ENCODE measurements around the gene ACADL.
A peak's percentile ranks its signal among the peaks of the same experiment; 100 is the strongest.

ACADL gene

GRCh38 chr2:210224941-210225672, at the start of gene ACADL:
ACADL (minus strand) TSS chr2:210225447; CDS start chr2:210225263, 184 bp downstream.
- H3K4me3 ChIP-seq (ENCODE audit: low read depth, low read length), result peak within 1 kb of the TSS; percentile 67

GRCh38 chr2:210271300-210271699, 46.1 kb upstream of the ACADL start:
- no peak overlapping the region for H3K4me3 ChIP-seq (ENCODE audit: low read depth, low read length)

DNA sequence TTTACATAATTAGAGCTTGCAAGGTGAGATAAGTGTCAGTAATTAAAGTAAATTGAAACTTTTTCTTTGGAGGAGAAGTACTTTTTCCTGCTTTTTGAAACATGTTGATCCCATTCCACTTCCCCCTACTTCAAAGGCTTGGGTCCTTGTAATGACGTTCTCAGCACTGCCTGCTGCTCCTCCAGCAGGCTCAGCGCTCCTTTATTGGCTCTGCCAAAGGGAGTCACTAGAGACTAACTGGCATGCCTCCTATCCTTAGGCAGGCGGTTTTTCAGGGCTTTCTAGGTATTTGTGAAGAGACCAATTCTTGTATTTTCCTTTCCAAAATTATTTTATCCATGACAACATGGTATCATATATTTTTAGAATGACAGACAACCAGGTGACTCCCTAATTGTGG, 43.9 kb upstream of the ACADL start:
- no peak overlapping the region for H3K4me3 ChIP-seq (ENCODE audit: low read depth, low read length)

- H3K4me3 ChIP-seq (ENCODE audit: low read depth, low read length), result no peak overlapping the region
Observed at GRCh38 chr2:210268281-210268680, 43.0 kb upstream of the ACADL start.

DNA sequence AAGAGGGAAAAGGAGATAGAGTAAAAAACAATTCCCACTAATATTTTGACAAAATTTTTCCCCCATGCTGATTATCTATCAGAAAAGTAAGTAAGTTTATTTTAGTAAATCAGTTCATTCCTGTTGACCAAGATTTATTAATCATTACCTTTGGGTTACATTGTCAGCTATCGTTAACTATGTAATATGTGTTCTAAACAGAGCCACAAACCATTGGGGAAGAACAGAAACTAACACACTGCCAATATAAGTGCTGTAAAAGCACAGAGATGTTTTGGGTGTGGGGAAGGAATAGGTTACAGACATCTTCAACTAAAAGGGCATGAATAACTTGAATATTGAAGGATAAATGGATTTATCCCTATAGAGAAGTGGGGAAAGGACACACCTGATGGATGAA, 42.5 kb upstream of the ACADL start:
- no peak overlapping the region for H3K4me3 ChIP-seq (ENCODE audit: low read depth, low read length)

DNA sequence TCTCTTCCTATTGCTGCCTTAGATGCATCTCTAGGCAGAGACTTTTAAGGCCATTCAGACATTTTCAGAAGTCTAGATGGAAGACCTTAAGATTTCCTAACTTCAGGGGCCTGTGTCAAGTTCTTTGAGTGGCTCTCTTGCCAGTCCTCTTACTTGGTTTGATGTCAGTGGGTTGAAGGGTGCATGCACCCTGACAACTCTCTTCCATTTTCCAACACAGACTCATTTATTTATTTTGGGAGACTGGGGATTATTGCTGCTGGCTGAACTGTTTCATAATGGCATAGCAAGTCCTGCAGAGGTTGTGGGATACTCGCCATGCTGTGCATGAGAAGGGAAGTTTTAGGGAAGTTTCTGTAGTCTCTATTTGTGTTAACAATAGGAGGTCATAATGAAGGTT, 39.0 kb upstream of the ACADL start:
- no peak overlapping the region for H3K4me3 ChIP-seq (ENCODE audit: low read depth, low read length)

DNA sequence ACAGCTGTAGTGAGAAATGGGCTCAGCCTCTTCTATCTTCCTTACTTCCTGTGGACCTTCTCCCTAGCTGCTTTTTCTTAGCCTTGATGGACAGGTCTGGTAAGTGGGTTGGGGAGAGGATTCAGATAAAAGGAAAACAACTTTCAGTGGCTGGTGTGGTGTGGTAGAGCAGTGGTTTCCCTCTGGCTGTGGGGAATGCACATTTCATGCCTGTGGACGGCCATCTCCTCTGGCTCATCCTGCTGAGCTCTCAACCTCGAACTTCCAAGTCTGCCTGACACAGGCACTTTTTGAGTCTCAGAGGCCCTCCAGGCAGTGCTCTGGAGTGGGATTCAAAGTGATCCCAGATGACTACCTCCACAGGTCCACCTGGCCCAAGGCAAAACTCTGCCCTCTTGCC, 38.6 kb upstream of the ACADL start:
- H3K4me3 ChIP-seq (ENCODE audit: low read depth, low read length), result no peak overlapping the region

GRCh38 chr2:210262036-210262435, 36.8 kb upstream of the ACADL start:
- H3K4me3 ChIP-seq (ENCODE audit: low read depth, low read length), result no peak overlapping the region

- no peak overlapping the region for H3K4me3 ChIP-seq (ENCODE audit: low read depth, low read length)
Observed at GRCh38 chr2:210259687-210260086, 34.4 kb upstream of the ACADL start.

DNA sequence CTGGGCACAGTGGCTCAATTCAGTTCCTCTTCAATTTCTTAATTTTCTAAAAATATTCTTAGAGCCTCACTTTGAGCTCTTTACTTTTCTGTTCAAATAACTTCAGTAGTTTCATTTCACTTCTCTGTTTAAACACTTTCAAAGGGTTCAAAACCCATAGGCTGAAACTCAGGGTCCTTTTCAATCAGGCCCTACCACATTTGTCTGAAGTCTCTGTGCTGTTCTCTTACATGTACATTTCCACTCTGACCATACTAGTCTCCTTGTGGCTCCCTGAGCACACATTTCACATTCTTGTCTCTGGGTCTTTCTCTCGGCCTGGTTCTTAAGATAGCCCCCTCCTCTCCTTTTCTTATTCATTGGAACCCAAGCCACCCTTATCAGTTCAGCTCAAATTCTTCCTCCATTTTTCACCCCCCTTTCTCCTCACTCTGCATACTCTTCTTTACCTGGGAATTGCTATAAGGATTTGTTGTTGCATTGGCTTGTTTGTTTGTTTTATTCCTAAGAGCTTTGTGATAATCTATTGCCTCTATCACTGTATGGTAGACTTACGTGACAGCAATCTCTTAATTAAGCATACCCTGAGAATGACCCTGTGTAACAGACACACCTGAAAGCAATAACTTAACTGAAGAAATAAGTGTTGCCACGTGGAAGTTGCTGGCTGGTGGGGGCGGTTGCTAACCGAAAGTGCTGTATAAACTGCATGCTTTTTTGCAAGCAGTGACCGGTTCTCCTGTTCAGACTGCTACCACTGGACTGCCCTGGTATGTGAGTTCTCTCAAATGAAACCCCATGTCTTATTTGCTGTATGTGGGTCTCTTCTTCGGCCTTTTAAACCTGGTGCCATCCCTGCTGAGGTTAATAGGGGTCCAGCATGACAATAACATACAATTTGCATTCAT, 27.7 kb upstream of the ACADL start:
- H3K4me3 ChIP-seq (ENCODE audit: low read depth, low read length), result no peak overlapping the region

GRCh38 chr2:210250622-210251021, 25.4 kb upstream of the ACADL start:
- H3K4me3 ChIP-seq (ENCODE audit: low read depth, low read length), result no peak overlapping the region

GRCh38 chr2:210233487-210233886, 8.2 kb upstream of the ACADL start:
- no peak overlapping the region for H3K4me3 ChIP-seq (ENCODE audit: low read depth, low read length)

DNA sequence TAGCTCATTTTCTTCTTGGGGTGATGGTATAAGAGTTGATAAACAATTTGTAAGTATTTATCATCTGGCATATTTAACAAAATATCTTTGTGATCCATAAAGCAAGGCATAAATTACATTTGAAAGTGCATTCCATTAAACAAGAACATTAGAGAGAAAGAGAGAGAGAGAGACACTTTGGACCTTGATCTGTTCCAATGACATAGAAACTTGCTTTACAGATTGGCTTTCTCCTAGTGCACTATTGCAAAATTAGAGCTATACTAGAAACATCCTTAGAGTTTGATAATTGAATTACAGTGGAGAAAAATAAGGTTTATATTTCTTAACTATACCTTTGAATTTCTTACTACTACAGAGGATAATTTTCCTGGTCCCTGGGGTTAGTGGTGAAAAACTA, 5.7 kb upstream of the ACADL start:
- no peak overlapping the region for H3K4me3 ChIP-seq (ENCODE audit: low read depth, low read length)

DNA sequence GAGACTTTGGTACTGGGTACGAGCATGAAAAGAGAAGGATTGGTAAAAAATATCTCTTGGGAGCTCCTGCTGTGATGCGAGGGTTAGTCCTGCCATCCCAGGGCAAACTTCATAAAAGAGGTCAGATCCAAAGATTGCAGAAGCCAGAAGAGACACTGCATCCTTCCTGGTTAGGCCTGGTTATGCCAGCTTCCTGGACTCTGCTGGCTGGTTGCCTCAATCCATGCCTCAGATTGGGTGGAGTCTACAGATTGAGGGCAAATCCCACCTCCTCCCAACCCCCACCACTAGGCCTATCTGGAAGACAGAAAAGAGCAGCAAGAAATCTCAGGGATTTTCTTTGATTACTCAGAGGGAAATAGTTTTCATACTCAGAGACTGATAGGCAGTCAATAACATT, 5.3 kb upstream of the ACADL start:
- H3K4me3 ChIP-seq (ENCODE audit: low read depth, low read length), result no peak overlapping the region

GRCh38 chr2:210228586-210228985, 3.3 kb upstream of the ACADL start:
- no peak overlapping the region for H3K4me3 ChIP-seq (ENCODE audit: low read depth, low read length)

DNA sequence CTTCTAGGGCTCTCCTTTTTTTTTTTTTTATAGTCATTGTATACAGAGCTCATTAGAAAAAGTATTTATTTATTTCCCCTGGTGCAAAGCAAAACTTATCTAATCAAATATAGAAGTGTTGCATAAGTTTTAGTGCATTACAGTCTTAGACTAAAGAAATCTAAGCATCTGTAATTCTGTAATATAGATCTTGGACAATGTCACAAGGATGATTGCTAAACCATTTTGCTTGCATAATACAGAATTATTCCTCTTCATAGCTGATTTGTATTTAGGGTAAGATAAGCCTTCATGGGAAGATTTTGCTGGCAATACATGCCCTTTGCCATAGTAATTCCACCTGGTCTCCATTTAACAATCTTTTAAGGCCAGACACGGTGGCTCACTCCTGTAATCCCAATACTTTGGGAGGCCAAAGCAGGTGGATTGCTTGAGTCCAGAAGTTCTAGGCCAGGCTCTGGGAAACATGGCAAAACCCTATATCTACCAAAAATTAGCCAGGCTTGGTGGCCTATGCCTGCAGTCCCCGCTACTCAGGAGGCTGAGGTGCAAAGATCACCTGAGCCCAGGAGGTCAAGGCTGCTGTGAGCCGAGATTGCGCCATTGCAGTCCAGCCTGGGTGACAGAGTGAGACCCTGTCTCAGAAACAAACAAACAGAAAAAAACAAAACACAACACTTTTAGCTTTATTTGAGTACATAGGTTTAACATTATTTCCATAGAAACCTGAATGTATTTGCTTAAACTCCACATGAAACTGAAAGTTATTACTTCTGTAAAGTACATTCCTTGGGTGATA, 2.2 kb upstream of the ACADL start:
- no peak overlapping the region for H3K4me3 ChIP-seq (ENCODE audit: low read depth, low read length)

GRCh38 chr2:210226223-210226622, 976 bp upstream of the ACADL start:
- no peak overlapping the region for H3K4me3 ChIP-seq (ENCODE audit: low read depth, low read length)

- peak overlapping the region; percentile 67 for H3K4me3 ChIP-seq (ENCODE audit: low read depth, low read length)
Observed at GRCh38 chr2:210224591-210224940, 681 bp downstream of the ACADL start.

- H3K4me3 ChIP-seq (ENCODE audit: low read depth, low read length), result no peak overlapping the region
Observed at GRCh38 chr2:210215120-210215519, 10.1 kb downstream of the ACADL start.

DNA sequence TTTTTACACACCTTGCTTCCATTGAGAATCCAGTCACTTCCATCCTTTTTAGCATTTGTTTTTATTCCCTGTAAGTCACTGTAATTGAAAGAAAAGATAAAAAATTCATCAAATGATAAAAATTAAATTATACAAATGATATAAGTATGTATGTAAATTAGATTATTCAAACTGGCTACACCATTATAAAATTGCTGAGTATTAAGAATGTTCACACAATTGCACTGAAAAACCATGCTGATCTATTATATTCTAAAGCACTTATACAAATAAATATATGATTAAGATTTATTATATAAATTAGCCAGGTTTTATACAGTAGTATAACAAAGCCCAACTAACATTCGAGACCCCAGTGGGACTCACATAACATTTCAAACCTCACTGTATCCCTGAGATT, 15.1 kb downstream of the ACADL start:
- no peak overlapping the region for H3K4me3 ChIP-seq (ENCODE audit: low read depth, low read length)

DNA sequence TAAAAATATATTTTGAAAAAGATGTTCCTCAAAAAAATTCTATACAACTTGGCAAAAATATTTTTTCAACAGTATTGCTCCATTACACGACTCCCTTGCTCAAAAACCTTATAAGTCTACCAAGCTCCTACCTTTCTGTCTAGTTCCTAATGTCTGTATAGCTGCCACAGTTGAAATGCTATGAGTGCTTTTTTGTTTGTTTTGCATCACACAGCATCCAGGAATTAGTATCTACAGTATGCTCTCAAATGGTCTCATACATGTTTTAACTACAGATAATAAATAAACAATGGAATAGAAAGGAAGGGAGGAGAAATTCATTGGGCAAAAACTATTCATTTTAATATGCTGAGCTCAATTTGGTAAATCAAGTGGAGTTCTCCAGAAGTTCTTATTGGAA, 17.3 kb downstream of the ACADL start:
- H3K4me3 ChIP-seq (ENCODE audit: low read depth, low read length), result no peak overlapping the region

Data from iPS-11a (cell line).